ENCODE data around the gene CCL17.

CCL17 gene

GRCh38 chr16:57413301-57413730, 8.7 kb downstream of the CCL17 start:
- Histone ChIP-seq H3K36me3 (ENCODE audit: insufficient read depth, low read length) (no peaks in the 10 kb centered on the region), H3K9me3 (ENCODE audit: low read length) (no peaks in the 10 kb centered on the region), H3K4me1 (ENCODE audit: insufficient read depth, low read length) (peaks cover 10% of the 10 kb centered on the region), H3K27me3 (ENCODE audit: insufficient read depth, low read length) (peaks cover 6% of the 10 kb centered on the region), H2AFZ (ENCODE audit: low read depth, low read length) (no peak overlapping the region), H3K4me3 (ENCODE audit: low read length) (no peak overlapping the region)

GRCh38 chr16:57413733-57414132, 9.2 kb downstream of the CCL17 start:
- H3K36me3 ChIP-seq (ENCODE audit: insufficient read depth, low read length) = no peaks in the 10 kb centered on the region
- no peak overlapping the region for H3K4me3 ChIP-seq (ENCODE audit: low read length)
- H3K4me1 ChIP-seq (ENCODE audit: insufficient read depth, low read length) = peaks cover 10% of the 10 kb centered on the region
- H3K9me3 ChIP-seq (ENCODE audit: low read length) = no peaks in the 10 kb centered on the region
- H2AFZ ChIP-seq (ENCODE audit: low read depth, low read length) = no peak overlapping the region
- peaks cover 6% of the 10 kb centered on the region for H3K27me3 ChIP-seq (ENCODE audit: insufficient read depth, low read length)

- H3K9me3 ChIP-seq (ENCODE audit: low read length) = no peaks in the 10 kb centered on the region
- H2AFZ ChIP-seq (ENCODE audit: low read depth, low read length) = peak overlapping the region; percentile 65
- no peaks in the 10 kb centered on the region for H3K27me3 ChIP-seq (ENCODE audit: insufficient read depth, low read length)
- H3K4me1 ChIP-seq (ENCODE audit: insufficient read depth, low read length) = peaks cover 13% of the 10 kb centered on the region
- H3K4me3 ChIP-seq (ENCODE audit: low read length) = no peak overlapping the region
- no peaks in the 10 kb centered on the region for H3K36me3 ChIP-seq (ENCODE audit: insufficient read depth, low read length)
Measured at GRCh38 chr16:57416084-57416483, 11.5 kb downstream of the CCL17 start.

- Histone ChIP-seq H2AFZ (ENCODE audit: low read depth, low read length) (peak overlapping the region; percentile 40), H3K4me1 (ENCODE audit: insufficient read depth, low read length) (peaks cover 13% of the 10 kb centered on the region), H3K4me3 (ENCODE audit: low read length) (no peak overlapping the region), H3K9me3 (ENCODE audit: low read length) (no peaks in the 10 kb centered on the region), H3K27me3 (ENCODE audit: insufficient read depth, low read length) (no peaks in the 10 kb centered on the region), H3K36me3 (ENCODE audit: insufficient read depth, low read length) (no peaks in the 10 kb centered on the region)
Measured at GRCh38 chr16:57419506-57419905, 14.9 kb downstream of the CCL17 start.

GRCh38 chr16:57422026-57422944, 17.7 kb downstream of the CCL17 start:
- H2AFZ ChIP-seq (ENCODE audit: low read depth, low read length) = no peak overlapping the region
- H3K4me1 ChIP-seq (ENCODE audit: insufficient read depth, low read length) = peaks cover 3% of the 10 kb centered on the region
- peaks cover 2% of the 10 kb centered on the region for H3K36me3 ChIP-seq (ENCODE audit: insufficient read depth, low read length)
- H3K9me3 ChIP-seq (ENCODE audit: low read length) = no peaks in the 10 kb centered on the region
- H3K4me3 ChIP-seq (ENCODE audit: low read length) = no peak overlapping the region
- no peaks in the 10 kb centered on the region for H3K27me3 ChIP-seq (ENCODE audit: insufficient read depth, low read length)

- Histone ChIP-seq H3K4me1 (ENCODE audit: insufficient read depth, low read length) (peaks cover 3% of the 10 kb centered on the region), H2AFZ (ENCODE audit: low read depth, low read length) (no peak overlapping the region), H3K27me3 (ENCODE audit: insufficient read depth, low read length) (no peaks in the 10 kb centered on the region), H3K9me3 (ENCODE audit: low read length) (no peaks in the 10 kb centered on the region), H3K4me3 (ENCODE audit: low read length) (no peak overlapping the region), H3K36me3 (ENCODE audit: insufficient read depth, low read length) (peaks cover 10% of the 10 kb centered on the region)
Measured at GRCh38 chr16:57423152-57423551, 18.6 kb downstream of the CCL17 start.

- no peak overlapping the region for H3K4me3 ChIP-seq (ENCODE audit: low read length)
- no peaks in the 10 kb centered on the region for H3K27me3 ChIP-seq (ENCODE audit: insufficient read depth, low read length)
- no peak overlapping the region for H2AFZ ChIP-seq (ENCODE audit: low read depth, low read length)
- H3K36me3 ChIP-seq (ENCODE audit: insufficient read depth, low read length) = peaks cover 22% of the 10 kb centered on the region
- no peaks in the 10 kb centered on the region for H3K9me3 ChIP-seq (ENCODE audit: low read length)
- no peaks in the 10 kb centered on the region for H3K4me1 ChIP-seq (ENCODE audit: insufficient read depth, low read length)
Measured at GRCh38 chr16:57424583-57424982, 20.0 kb downstream of the CCL17 start.

GRCh38 chr16:57426356-57426755, 21.8 kb downstream of the CCL17 start:
- Histone ChIP-seq H3K4me3 (ENCODE audit: low read length) (no peak overlapping the region), H3K36me3 (ENCODE audit: insufficient read depth, low read length) (peaks cover 39% of the 10 kb centered on the region), H3K27me3 (ENCODE audit: insufficient read depth, low read length) (no peaks in the 10 kb centered on the region), H3K4me1 (ENCODE audit: insufficient read depth, low read length) (no peaks in the 10 kb centered on the region), H2AFZ (ENCODE audit: low read depth, low read length) (no peak overlapping the region), H3K9me3 (ENCODE audit: low read length) (no peaks in the 10 kb centered on the region)

- no peak overlapping the region for H3K4me3 ChIP-seq (ENCODE audit: low read length)
- H3K36me3 ChIP-seq (ENCODE audit: insufficient read depth, low read length) = peaks cover 48% of the 10 kb centered on the region
- no peak overlapping the region for H2AFZ ChIP-seq (ENCODE audit: low read depth, low read length)
Measured at GRCh38 chr16:57427307-57427706, 22.7 kb downstream of the CCL17 start.

GRCh38 chr16:57427824-57428223, 23.3 kb downstream of the CCL17 start:
- Histone ChIP-seq H3K4me1 (ENCODE audit: insufficient read depth, low read length) (no peaks in the 10 kb centered on the region), H3K9me3 (ENCODE audit: low read length) (no peaks in the 10 kb centered on the region), H2AFZ (ENCODE audit: low read depth, low read length) (no peak overlapping the region), H3K27me3 (ENCODE audit: insufficient read depth, low read length) (no peaks in the 10 kb centered on the region), H3K4me3 (ENCODE audit: low read length) (no peak overlapping the region), H3K36me3 (ENCODE audit: insufficient read depth, low read length) (peaks cover 53% of the 10 kb centered on the region)

More at GRCh38 chr16:57427307-57427706, 22.7 kb downstream of the CCL17 start:
- Histone ChIP-seq H3K4me1 (ENCODE audit: insufficient read depth, low read length) (no peaks in the 10 kb centered on the region), H3K9me3 (ENCODE audit: low read length) (no peaks in the 10 kb centered on the region), H3K27me3 (ENCODE audit: insufficient read depth, low read length) (no peaks in the 10 kb centered on the region)

- peaks cover 80% of the 10 kb centered on the region for H3K36me3 ChIP-seq (ENCODE audit: insufficient read depth, low read length)
- no peaks in the 10 kb centered on the region for H3K4me1 ChIP-seq (ENCODE audit: insufficient read depth, low read length)
- H3K9me3 ChIP-seq (ENCODE audit: low read length) = no peaks in the 10 kb centered on the region
- H3K27me3 ChIP-seq (ENCODE audit: insufficient read depth, low read length) = no peaks in the 10 kb centered on the region
- H3K4me3 ChIP-seq (ENCODE audit: low read length) = no peak overlapping the region
- no peak overlapping the region for H2AFZ ChIP-seq (ENCODE audit: low read depth, low read length)
Measured at GRCh38 chr16:57430955-57431354, 26.4 kb downstream of the CCL17 start.

- H3K4me1 ChIP-seq (ENCODE audit: insufficient read depth, low read length) = no peaks in the 10 kb centered on the region
- H3K4me3 ChIP-seq (ENCODE audit: low read length) = no peak overlapping the region
- H2AFZ ChIP-seq (ENCODE audit: low read depth, low read length) = no peak overlapping the region
- H3K36me3 ChIP-seq (ENCODE audit: insufficient read depth, low read length) = peaks cover 88% of the 10 kb centered on the region
- no peaks in the 10 kb centered on the region for H3K27me3 ChIP-seq (ENCODE audit: insufficient read depth, low read length)
- H3K9me3 ChIP-seq (ENCODE audit: low read length) = no peaks in the 10 kb centered on the region
Measured at GRCh38 chr16:57432505-57432904, 27.9 kb downstream of the CCL17 start.

- Histone ChIP-seq H3K36me3 (ENCODE audit: insufficient read depth, low read length) (peaks cover 88% of the 10 kb centered on the region), H2AFZ (ENCODE audit: low read depth, low read length) (no peak overlapping the region), H3K27me3 (ENCODE audit: insufficient read depth, low read length) (no peaks in the 10 kb centered on the region), H3K4me1 (ENCODE audit: insufficient read depth, low read length) (no peaks in the 10 kb centered on the region), H3K9me3 (ENCODE audit: low read length) (no peaks in the 10 kb centered on the region), H3K4me3 (ENCODE audit: low read length) (no peak overlapping the region)
Measured at GRCh38 chr16:57432989-57433388, 28.4 kb downstream of the CCL17 start.
